HEK293 (cell line): ENCODE measurements around the gene BLZF1.
A peak's percentile ranks its signal among the peaks of the same experiment; 100 is the strongest.

Experiments used
- CTCF ChIA-PET: fragments of 350-600 bp; formaldehyde crosslinking; extraction: SDS; loops from one replicate; lab custom pipeline; 2021; ENCODE audit warnings: antibody characterized with exemption; lab: Yijun Ruan, JAX
- POLR2A ChIA-PET: fragments of 300-600 bp; formaldehyde crosslinking; extraction: SDS; loops from one replicate; lab custom pipeline; 2020; ENCODE audit warnings: antibody characterized with exemption, inconsistent platforms; lab: Yijun Ruan, JAX
- H3K27ac ChIP-seq: fragments of 200-500 bp; sonication (Bioruptor generic); 2 replicates; pipeline ENCODE4 v1.5.1; 2014; ENCODE audit warnings: low read depth, low read length, control low read depth, inconsistent platforms; ENCODE audit errors: extremely low read depth
- H3K36me3 ChIP-seq, 2 experiments: fragments of 200-500 bp in 1 of 2; sonication (Bioruptor generic) in 1 of 2; 1 replicate in 1 of 2; 2 replicates in 1 of 2; pipeline ENCODE4 v1.5.1; 2014 to 2017; ENCODE audit warnings: inconsistent platforms in 2 of 2, low read length in 2 of 2; ENCODE audit not compliant: control insufficient read depth in 2 of 2, insufficient read depth in 1 of 2
- H3K4me1 ChIP-seq: fragments of 200-500 bp; sonication (Bioruptor generic); 2 replicates; pipeline ENCODE4 v1.5.1; 2014; ENCODE audit warnings: mild to moderate bottlenecking, low read length, inconsistent platforms; ENCODE audit not compliant: control insufficient read depth, insufficient read depth
- H3K4me3 ChIP-seq: 2 replicates; pipeline ENCODE4 v1.5.1; 2011; ENCODE audit warnings: low read depth, mild to moderate bottlenecking, control low read depth, low read length, moderate library complexity
- H3K9me3 ChIP-seq: fragments of 200-500 bp; sonication (Bioruptor generic); 2 replicates; pipeline ENCODE4 v1.5.1; 2014; ENCODE audit warnings: low read depth, low read length, inconsistent platforms; ENCODE audit not compliant: control insufficient read depth, insufficient read depth
- ELK4 ChIP-seq: IDR thresholded peaks from 2 replicates; pipeline ENCODE4 v1.6.1; 2011; ENCODE audit warnings: mild to moderate bottlenecking, low read depth, low read length, borderline replicate concordance
- GLI4 ChIP-seq: fragments of 450-650 bp; formaldehyde crosslinking; IDR thresholded peaks from 2 replicates; pipeline ENCODE4 v1.5.1; 2016; ENCODE audit warnings: missing biosample characterization, missing genetic modification characterization
- HOXA7 ChIP-seq: sonication (generic); formaldehyde crosslinking; IDR thresholded peaks from 2 replicates; pipeline ENCODE4 v1.8.1; 2022; ENCODE audit warnings: missing genetic modification reagents, borderline replicate concordance
- HOXC10 ChIP-seq: sonication (generic); formaldehyde crosslinking; IDR thresholded peaks from 2 replicates; pipeline ENCODE4 v1.8.1; 2023; ENCODE audit warnings: mild to moderate bottlenecking, missing genetic modification reagents
- KLF10 ChIP-seq: fragments of 450-650 bp; IDR thresholded peaks from 2 replicates; pipeline ENCODE4 v1.5.1; 2018; ENCODE audit warnings: missing biosample characterization, mild to moderate bottlenecking, missing genetic modification characterization
- OVOL3 ChIP-seq: fragments of 450-650 bp; formaldehyde crosslinking; IDR thresholded peaks from 2 replicates; pipeline ENCODE4 v1.5.1; 2016; ENCODE audit warnings: missing biosample characterization, missing genetic modification characterization
- PRDM1 ChIP-seq: fragments of 450-650 bp; formaldehyde crosslinking; IDR thresholded peaks from 2 replicates; pipeline ENCODE4; 2016; ENCODE audit warnings: missing biosample characterization, missing genetic modification characterization
- SCRT2 ChIP-seq: fragments of 450-650 bp; formaldehyde crosslinking; IDR thresholded peaks from 2 replicates; pipeline ENCODE4 v1.5.1; 2016; ENCODE audit warnings: missing biosample characterization, missing genetic modification characterization
- TRIM28 ChIP-seq: IDR thresholded peaks from 2 replicates; pipeline ENCODE4 v1.6.1; 2011; ENCODE audit warnings: low read length, control low read depth, borderline replicate concordance
- YY2 ChIP-seq: fragments of 450-650 bp; formaldehyde crosslinking; IDR thresholded peaks from 2 replicates; pipeline ENCODE4 v1.5.1; 2016; ENCODE audit warnings: missing biosample characterization, missing genetic modification characterization
- ZBTB48 ChIP-seq: fragments of 450-650 bp; formaldehyde crosslinking; IDR thresholded peaks from 2 replicates; pipeline ENCODE4 v1.5.1; 2016; ENCODE audit warnings: missing biosample characterization, missing genetic modification characterization
- ZNF133 ChIP-seq: fragments of 450-650 bp; formaldehyde crosslinking; IDR thresholded peaks from 2 replicates; pipeline ENCODE4 v1.5.1; 2016; ENCODE audit warnings: missing biosample characterization, missing genetic modification characterization
- ZNF335 ChIP-seq: fragments of 450-650 bp; formaldehyde crosslinking; conservative IDR thresholded peaks from 2 replicates; pipeline ENCODE4 v1.5.1; 2016; ENCODE audit warnings: missing biosample characterization, missing genetic modification characterization
- ZNF341 ChIP-seq: fragments of 450-650 bp; formaldehyde crosslinking; IDR thresholded peaks from 2 replicates; pipeline ENCODE4; 2016; ENCODE audit warnings: low read depth, missing biosample characterization, missing genetic modification characterization
- ZNF423 ChIP-seq: fragments of 450-650 bp; formaldehyde crosslinking; IDR thresholded peaks from 2 replicates; pipeline ENCODE4 v1.5.1; 2016; ENCODE audit warnings: missing biosample characterization, missing genetic modification characterization
- ZNF785 ChIP-seq: fragments of 450-650 bp; formaldehyde crosslinking; IDR thresholded peaks from 2 replicates; pipeline ENCODE4 v1.5.1; 2016; ENCODE audit warnings: missing biosample characterization, missing genetic modification characterization
- TF ChIP-seq, protein P1 (sequence below): fragments of 450-650 bp; formaldehyde crosslinking; conservative IDR thresholded peaks from 2 replicates; pipeline ENCODE4 v1.5.1; 2016; ENCODE audit warnings: low read depth, missing biosample characterization, missing genetic modification characterization
- TF ChIP-seq, protein P2 (sequence below): fragments of 450-650 bp; formaldehyde crosslinking; IDR thresholded peaks from 2 replicates; pipeline ENCODE4 v1.5.1; 2016; ENCODE audit warnings: missing biosample characterization, missing genetic modification characterization
- TF ChIP-seq, protein P3 (sequence below): fragments of 450-650 bp; formaldehyde crosslinking; IDR thresholded peaks from 2 replicates; pipeline ENCODE4; 2016; ENCODE audit warnings: missing biosample characterization, missing genetic modification characterization
- TF ChIP-seq, protein P4 (sequence below): fragments of 450-650 bp; formaldehyde crosslinking; IDR thresholded peaks from 2 replicates; pipeline ENCODE4 v1.5.1; 2016; ENCODE audit warnings: missing biosample characterization, missing genetic modification characterization

BLZF1 gene

DNA sequence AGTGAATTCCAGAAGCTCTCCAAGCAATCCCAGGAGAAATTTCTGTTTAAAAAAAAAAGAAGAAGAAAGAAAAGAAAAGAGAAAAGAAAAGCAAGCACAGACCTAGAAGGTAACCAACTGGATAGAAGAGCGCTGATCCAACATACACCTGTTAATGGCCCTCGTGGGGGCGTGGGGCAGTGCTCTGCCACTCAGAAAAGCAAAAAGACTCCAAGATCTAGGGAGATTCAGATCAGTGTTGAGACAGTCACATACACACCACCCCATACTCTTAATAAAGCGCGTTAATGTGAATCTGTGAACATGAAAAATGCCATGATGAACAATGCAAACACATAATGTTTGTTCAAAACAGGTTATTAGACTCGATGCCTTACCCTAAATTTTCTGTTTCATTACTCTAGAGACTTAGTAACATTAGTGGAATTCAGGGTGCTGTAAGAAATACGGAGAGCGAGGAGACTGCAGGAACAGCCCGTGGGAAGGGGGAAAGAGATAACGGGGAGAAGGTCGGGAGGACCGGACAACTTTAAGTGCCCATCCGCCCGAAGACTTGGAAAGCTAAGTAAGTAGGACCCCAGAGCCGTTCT is 804 bp upstream of the BLZF1 start (continued):
- TF ChIP-seq, protein P1, sequence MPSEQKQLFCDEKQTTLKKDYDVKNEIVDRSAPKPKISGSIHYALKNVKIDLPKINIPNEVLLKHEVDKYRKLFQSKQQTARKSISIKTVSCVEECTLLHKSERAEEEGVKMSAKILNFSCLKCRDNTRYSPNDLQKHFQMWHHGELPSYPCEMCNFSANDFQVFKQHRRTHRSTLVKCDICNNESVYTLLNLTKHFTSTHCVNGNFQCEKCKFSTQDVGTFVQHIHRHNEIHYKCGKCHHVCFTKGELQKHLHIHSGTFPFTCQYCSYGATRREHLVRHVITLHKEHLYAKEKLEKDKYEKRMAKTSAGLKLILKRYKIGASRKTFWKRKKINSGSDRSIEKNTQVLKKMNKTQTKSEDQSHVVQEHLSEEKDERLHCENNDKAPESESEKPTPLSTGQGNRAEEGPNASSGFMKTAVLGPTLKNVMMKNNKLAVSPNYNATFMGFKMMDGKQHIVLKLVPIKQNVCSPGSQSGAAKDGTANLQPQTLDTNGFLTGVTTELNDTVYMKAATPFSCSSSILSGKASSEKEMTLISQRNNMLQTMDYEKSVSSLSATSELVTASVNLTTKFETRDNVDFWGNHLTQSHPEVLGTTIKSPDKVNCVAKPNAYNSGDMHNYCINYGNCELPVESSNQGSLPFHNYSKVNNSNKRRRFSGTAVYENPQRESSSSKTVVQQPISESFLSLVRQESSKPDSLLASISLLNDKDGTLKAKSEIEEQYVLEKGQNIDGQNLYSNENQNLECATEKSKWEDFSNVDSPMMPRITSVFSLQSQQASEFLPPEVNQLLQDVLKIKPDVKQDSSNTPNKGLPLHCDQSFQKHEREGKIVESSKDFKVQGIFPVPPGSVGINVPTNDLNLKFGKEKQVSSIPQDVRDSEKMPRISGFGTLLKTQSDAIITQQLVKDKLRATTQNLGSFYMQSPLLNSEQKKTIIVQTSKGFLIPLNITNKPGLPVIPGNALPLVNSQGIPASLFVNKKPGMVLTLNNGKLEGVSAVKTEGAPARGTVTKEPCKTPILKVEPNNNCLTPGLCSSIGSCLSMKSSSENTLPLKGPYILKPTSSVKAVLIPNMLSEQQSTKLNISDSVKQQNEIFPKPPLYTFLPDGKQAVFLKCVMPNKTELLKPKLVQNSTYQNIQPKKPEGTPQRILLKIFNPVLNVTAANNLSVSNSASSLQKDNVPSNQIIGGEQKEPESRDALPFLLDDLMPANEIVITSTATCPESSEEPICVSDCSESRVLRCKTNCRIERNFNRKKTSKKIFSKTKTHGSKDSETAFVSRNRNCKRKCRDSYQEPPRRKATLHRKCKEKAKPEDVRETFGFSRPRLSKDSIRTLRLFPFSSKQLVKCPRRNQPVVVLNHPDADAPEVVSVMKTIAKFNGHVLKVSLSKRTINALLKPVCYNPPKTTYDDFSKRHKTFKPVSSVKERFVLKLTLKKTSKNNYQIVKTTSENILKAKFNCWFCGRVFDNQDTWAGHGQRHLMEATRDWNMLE (tag by site-specific recombination): no peak
- no peak for TF ChIP-seq ZBTB48 (tag by site-specific recombination)
- TF ChIP-seq ZNF423 (tag by site-specific recombination): no peak
- peak; percentile 90 for TF ChIP-seq ZNF341
- peak; percentile 75 for TF ChIP-seq SCRT2

DNA sequence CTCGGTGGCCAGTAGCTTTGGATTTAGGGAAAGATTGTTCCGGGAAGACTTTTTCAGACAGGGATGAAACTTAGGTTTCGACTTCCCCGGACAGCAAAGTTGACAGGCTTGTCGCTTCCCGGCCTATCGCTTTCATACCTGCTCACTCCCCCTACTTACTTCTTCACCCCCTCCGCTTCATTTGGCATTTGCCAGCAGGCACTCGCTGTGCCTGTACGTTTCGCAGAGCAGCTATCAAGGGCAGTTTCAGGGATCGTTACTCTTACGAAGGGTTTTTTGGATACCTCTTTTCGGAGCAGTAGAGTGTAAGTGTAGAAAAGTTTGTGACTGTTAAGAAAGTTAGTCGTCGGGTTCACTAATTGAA is 393 bp downstream of the BLZF1 start:
- POLR2A ChIA-PET: interaction anchor here (0.8 to 1.8 kb wide), 4 partner anchors 8 to 118 kb away, joined by 3 to 11 read pairs (median 4); partner anchors contain the start of genes CCDC181 and SLC19A2
- Histone ChIP-seq H3K4me3 (peak overlapping the region; percentile 83), H3K9me3 (no peaks in the 10 kb centered on the region), H3K27ac (peak overlapping the region; percentile 67), H3K36me3 (peaks cover 9 to 40% of the 10 kb centered on the region in 2 experiments; a peak in 2 of 3 replicates), H3K4me1 (0 out of 2 replicates have a peak, but pooled peaks cover 2% of the 10 kb centered on the region)
- CTCF ChIA-PET: interaction anchor here (0.6 to 1.3 kb wide), 4 partner anchors 19 to 1025 kb away, joined by 3 read pairs; no protein-coding TSS in a partner anchor
- TF ChIP-seq, protein P2, sequence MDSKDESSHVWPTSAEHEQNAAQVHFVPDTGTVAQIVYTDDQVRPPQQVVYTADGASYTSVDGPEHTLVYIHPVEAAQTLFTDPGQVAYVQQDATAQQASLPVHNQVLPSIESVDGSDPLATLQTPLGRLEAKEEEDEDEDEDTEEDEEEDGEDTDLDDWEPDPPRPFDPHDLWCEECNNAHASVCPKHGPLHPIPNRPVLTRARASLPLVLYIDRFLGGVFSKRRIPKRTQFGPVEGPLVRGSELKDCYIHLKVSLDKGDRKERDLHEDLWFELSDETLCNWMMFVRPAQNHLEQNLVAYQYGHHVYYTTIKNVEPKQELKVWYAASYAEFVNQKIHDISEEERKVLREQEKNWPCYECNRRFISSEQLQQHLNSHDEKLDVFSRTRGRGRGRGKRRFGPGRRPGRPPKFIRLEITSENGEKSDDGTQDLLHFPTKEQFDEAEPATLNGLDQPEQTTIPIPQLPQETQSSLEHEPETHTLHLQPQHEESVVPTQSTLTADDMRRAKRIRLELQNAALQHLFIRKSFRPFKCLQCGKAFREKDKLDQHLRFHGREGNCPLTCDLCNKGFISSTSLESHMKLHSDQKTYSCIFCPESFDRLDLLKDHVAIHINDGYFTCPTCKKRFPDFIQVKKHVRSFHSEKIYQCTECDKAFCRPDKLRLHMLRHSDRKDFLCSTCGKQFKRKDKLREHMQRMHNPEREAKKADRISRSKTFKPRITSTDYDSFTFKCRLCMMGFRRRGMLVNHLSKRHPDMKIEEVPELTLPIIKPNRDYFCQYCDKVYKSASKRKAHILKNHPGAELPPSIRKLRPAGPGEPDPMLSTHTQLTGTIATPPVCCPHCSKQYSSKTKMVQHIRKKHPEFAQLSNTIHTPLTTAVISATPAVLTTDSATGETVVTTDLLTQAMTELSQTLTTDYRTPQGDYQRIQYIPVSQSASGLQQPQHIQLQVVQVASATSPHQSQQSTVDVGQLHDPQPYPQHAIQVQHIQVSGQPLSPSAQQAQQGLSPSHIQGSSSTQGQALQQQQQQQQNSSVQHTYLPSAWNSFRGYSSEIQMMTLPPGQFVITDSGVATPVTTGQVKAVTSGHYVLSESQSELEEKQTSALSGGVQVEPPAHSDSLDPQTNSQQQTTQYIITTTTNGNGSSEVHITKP: peak; percentile 70
- TF ChIP-seq ZNF341 (peak; percentile 22; the same call in 1 of the 2 replicates), ZNF335 (tag by site-specific recombination) (peak; percentile 61), ZNF133 (tag by site-specific recombination) (no peak), SCRT2 (no peak), PRDM1 (tag by site-specific recombination) (peak; percentile 78; the same call in 1 of the 2 replicates)

- no peak overlapping the region for H3K4me3 ChIP-seq
- H3K9me3 ChIP-seq: no peaks in the 10 kb centered on the region
- H3K27ac ChIP-seq: no peak overlapping the region
- peaks cover 9 to 48% of the 10 kb centered on the region in 2 experiments; a peak in 2 of 3 replicates for H3K36me3 ChIP-seq
- H3K4me1 ChIP-seq: 0 out of 2 replicates have a peak, but pooled peaks cover 2% of the 10 kb centered on the region
- ChIA-PET CTCF (interaction anchor here (0.9 kb wide), 1 partner anchor 13 kb away, joined by 4 read pairs; no protein-coding TSS in a partner anchor), POLR2A (no interaction called here)
- TF ChIP-seq ELK4 (no peak), KLF10 (tag by site-specific recombination) (no peak), HOXC10 (CRISPR knock-in tag) (no peak), YY2 (tag by site-specific recombination) (no peak), SCRT2 (no peak), TRIM28 (no peak), HOXA7 (CRISPR knock-in tag) (no peak), ZNF785 (tag by site-specific recombination) (no peak), GLI4 (tag by site-specific recombination) (no peak), OVOL3 (tag by site-specific recombination) (no peak)
- TF ChIP-seq, protein P3, sequence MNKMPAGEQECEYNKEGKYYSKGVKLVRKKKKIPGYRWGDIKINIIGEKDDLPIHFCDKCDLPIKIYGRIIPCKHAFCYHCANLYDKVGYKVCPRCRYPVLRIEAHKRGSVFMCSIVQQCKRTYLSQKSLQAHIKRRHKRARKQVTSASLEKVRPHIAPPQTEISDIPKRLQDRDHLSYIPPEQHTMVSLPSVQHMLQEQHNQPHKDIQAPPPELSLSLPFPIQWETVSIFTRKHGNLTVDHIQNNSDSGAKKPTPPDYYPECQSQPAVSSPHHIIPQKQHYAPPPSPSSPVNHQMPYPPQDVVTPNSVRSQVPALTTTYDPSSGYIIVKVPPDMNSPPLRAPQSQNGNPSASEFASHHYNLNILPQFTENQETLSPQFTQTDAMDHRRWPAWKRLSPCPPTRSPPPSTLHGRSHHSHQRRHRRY (tag by site-specific recombination): no peak
- TF ChIP-seq, protein P4, sequence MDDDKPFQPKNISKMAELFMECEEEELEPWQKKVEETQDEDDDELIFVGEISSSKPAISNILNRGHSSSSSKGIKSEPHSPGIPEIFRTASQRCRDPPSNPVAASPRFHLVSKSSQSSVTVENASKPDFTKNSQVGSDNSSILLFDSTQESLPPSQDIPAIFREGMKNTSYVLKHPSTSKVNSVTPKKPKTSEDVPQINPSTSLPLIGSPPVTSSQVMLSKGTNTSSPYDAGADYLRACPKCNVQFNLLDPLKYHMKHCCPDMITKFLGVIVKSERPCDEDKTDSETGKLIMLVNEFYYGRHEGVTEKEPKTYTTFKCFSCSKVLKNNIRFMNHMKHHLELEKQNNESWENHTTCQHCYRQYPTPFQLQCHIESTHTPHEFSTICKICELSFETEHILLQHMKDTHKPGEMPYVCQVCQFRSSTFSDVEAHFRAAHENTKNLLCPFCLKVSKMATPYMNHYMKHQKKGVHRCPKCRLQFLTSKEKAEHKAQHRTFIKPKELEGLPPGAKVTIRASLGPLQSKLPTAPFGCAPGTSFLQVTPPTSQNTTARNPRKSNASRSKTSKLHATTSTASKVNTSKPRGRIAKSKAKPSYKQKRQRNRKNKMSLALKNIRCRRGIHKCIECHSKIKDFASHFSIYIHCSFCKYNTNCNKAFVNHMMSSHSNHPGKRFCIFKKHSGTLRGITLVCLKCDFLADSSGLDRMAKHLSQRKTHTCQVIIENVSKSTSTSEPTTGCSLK (tag by site-specific recombination): no peak
These were observed 3.4 kb downstream of the BLZF1 start for GRCh38 chr1:169371404-169371803.
